ENCODE results near the gene ADGRB2.

DNA sequence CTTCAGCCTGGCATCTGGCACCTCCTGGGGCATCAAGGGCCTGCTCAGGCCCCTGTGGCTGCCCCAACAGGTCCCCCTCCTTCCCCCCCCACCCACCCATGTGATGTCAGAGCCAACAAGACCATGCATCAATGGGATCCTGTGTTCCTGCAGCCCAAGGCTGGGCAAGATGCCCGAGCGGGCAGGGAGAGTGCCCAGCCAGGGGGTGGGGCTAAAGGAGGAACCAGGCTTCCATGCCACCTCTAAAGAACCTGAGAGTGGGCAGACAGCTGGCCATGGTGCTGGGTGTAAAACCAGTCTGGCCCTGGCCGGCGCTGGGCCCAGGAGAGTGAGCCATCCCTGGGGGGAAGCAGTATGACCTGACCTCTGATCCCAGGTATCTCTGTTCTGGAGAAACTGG is 67.9 kb downstream of the ADGRB2 start:
- TF ChIP-seq, protein P1, sequence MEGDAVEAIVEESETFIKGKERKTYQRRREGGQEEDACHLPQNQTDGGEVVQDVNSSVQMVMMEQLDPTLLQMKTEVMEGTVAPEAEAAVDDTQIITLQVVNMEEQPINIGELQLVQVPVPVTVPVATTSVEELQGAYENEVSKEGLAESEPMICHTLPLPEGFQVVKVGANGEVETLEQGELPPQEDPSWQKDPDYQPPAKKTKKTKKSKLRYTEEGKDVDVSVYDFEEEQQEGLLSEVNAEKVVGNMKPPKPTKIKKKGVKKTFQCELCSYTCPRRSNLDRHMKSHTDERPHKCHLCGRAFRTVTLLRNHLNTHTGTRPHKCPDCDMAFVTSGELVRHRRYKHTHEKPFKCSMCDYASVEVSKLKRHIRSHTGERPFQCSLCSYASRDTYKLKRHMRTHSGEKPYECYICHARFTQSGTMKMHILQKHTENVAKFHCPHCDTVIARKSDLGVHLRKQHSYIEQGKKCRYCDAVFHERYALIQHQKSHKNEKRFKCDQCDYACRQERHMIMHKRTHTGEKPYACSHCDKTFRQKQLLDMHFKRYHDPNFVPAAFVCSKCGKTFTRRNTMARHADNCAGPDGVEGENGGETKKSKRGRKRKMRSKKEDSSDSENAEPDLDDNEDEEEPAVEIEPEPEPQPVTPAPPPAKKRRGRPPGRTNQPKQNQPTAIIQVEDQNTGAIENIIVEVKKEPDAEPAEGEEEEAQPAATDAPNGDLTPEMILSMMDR (tag by site-specific recombination; IDR thresholded peaks at IDR 0.05): no peak
- TF ChIP-seq ZBTB8A (tag by site-specific recombination; IDR thresholded peaks at IDR 0.05) (no peak), ZFP37 (tag by site-specific recombination; IDR thresholded peaks at IDR 0.05) (no peak), ZNF23 (tag by site-specific recombination; IDR thresholded peaks at IDR 0.05; ENCODE audit: borderline replicate concordance) (no peak), ZNF10 (tag by site-specific recombination; IDR thresholded peaks at IDR 0.05) (no peak), ZNF555 (tag by site-specific recombination; conservative IDR thresholded peaks at IDR 0.05) (no peak), ZNF155 (tag by site-specific recombination; IDR thresholded peaks at IDR 0.05) (no peak)
- TF ChIP-seq, protein P2, sequence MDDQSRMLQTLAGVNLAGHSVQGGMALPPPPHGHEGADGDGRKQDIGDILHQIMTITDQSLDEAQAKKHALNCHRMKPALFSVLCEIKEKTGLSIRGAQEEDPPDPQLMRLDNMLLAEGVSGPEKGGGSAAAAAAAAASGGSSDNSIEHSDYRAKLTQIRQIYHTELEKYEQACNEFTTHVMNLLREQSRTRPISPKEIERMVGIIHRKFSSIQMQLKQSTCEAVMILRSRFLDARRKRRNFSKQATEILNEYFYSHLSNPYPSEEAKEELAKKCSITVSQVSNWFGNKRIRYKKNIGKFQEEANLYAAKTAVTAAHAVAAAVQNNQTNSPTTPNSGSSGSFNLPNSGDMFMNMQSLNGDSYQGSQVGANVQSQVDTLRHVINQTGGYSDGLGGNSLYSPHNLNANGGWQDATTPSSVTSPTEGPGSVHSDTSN (CRISPR knock-in tag; IDR thresholded peaks at IDR 0.05): no peak
- TF ChIP-seq, protein P3, sequence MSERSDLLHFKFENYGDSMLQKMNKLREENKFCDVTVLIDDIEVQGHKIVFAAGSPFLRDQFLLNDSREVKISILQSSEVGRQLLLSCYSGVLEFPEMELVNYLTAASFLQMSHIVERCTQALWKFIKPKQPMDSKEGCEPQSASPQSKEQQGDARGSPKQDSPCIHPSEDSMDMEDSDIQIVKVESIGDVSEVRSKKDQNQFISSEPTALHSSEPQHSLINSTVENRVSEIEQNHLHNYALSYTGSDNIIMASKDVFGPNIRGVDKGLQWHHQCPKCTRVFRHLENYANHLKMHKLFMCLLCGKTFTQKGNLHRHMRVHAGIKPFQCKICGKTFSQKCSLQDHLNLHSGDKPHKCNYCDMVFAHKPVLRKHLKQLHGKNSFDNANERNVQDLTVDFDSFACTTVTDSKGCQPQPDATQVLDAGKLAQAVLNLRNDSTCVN (tag by site-specific recombination; optimal IDR thresholded peaks at IDR 0.05): no peak
- TF ChIP-seq, protein P4, sequence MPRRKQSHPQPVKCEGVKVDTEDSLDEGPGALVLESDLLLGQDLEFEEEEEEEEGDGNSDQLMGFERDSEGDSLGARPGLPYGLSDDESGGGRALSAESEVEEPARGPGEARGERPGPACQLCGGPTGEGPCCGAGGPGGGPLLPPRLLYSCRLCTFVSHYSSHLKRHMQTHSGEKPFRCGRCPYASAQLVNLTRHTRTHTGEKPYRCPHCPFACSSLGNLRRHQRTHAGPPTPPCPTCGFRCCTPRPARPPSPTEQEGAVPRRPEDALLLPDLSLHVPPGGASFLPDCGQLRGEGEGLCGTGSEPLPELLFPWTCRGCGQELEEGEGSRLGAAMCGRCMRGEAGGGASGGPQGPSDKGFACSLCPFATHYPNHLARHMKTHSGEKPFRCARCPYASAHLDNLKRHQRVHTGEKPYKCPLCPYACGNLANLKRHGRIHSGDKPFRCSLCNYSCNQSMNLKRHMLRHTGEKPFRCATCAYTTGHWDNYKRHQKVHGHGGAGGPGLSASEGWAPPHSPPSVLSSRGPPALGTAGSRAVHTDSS (tag by site-specific recombination; IDR thresholded peaks at IDR 0.05): no peak
- TF ChIP-seq, protein P5, sequence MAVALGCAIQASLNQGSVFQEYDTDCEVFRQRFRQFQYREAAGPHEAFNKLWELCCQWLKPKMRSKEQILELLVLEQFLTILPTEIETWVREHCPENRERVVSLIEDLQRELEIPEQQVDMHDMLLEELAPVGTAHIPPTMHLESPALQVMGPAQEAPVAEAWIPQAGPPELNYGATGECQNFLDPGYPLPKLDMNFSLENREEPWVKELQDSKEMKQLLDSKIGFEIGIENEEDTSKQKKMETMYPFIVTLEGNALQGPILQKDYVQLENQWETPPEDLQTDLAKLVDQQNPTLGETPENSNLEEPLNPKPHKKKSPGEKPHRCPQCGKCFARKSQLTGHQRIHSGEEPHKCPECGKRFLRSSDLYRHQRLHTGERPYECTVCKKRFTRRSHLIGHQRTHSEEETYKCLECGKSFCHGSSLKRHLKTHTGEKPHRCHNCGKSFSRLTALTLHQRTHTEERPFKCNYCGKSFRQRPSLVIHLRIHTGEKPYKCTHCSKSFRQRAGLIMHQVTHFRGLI (tag by site-specific recombination; IDR thresholded peaks at IDR 0.05): no peak
- TF ChIP-seq, protein P6, sequence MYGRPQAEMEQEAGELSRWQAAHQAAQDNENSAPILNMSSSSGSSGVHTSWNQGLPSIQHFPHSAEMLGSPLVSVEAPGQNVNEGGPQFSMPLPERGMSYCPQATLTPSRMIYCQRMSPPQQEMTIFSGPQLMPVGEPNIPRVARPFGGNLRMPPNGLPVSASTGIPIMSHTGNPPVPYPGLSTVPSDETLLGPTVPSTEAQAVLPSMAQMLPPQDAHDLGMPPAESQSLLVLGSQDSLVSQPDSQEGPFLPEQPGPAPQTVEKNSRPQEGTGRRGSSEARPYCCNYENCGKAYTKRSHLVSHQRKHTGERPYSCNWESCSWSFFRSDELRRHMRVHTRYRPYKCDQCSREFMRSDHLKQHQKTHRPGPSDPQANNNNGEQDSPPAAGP (tag by site-specific recombination; IDR thresholded peaks at IDR 0.05): no peak
